A673 (cell line): ENCODE measurements around the gene ACSM2A. TPM values are rescaled to one million over a fixed set of nuclear protein-coding genes. Genes with fewer than 3 reads are reported as not detected.
"Not testable (repeated sequence)": the region's sequence is repeated elsewhere in the genome, so short reads cannot be mapped to it uniquely, and the experiment has no call there.

ENCODE experiments used
- BruUV-seq: library from RNA; stranded (reverse); fragments of 400-500 nt; replicated peaks from 2 replicates; lab custom pipeline; 2021; lab: Mats Ljungman, UMichigan
- CTCF ChIA-PET: fragments of 300-600 bp; sonication (Branson Sonifier 250); formaldehyde crosslinking; loops from one replicate; lab custom pipeline; 2022; ENCODE audit warnings: antibody characterized with exemption; lab: Charles Lee
- POLR2A ChIA-PET: fragments of 300-600 bp; sonication (Branson Sonifier 250); formaldehyde crosslinking; loops from one replicate; lab custom pipeline; 2022; ENCODE audit warnings: antibody characterized with exemption; ENCODE audit not compliant: low non-redundant PET; lab: Charles Lee
- DNase-seq: peaks from one replicate; pipeline ENCODE4 v3.0.0-alpha.2; 2015; ENCODE audit warnings: low spot score
- H3K27ac ChIP-seq: fragments of 200-600 bp; sonication (generic); 2 replicates; pipeline ENCODE4 v1.5.1; 2016; ENCODE audit warnings: mixed run types, low read depth, mild to moderate bottlenecking, mixed read lengths, antibody characterized with exemption, low read length; ENCODE audit not compliant: poor library complexity, severe bottlenecking
- H3K27me3 ChIP-seq: fragments of 200-600 bp; sonication (generic); replicated peaks from 2 replicates; pipeline ENCODE4 v1.6.1; 2017; ENCODE audit warnings: mixed run types, low read depth, mild to moderate bottlenecking, mixed read lengths, antibody characterized with exemption, low read length; ENCODE audit not compliant: insufficient read depth, poor library complexity
- H3K36me3 ChIP-seq: fragments of 200-600 bp; sonication (generic); 2 replicates; pipeline ENCODE4 v1.6.1; 2016; ENCODE audit warnings: mixed run types, mild to moderate bottlenecking, mixed read lengths, antibody characterized with exemption, low read length; ENCODE audit not compliant: insufficient read depth, poor library complexity, severe bottlenecking
- H3K4me1 ChIP-seq: fragments of 200-600 bp; sonication (generic); 2 replicates; pipeline ENCODE4 v1.6.1; 2017; ENCODE audit warnings: mixed run types, mild to moderate bottlenecking, mixed read lengths, antibody characterized with exemption, low read length; ENCODE audit not compliant: insufficient read depth, poor library complexity, severe bottlenecking
- H3K4me3 ChIP-seq: fragments of 200-600 bp; sonication (generic); 2 replicates; pipeline ENCODE4 v1.5.1; 2016; ENCODE audit warnings: low read depth, mixed run types, mild to moderate bottlenecking, mixed read lengths, low read length; ENCODE audit not compliant: poor library complexity, severe bottlenecking
- H3K9me3 ChIP-seq: fragments of 200-600 bp; sonication (generic); 2 replicates; pipeline ENCODE4 v1.6.1; 2016; ENCODE audit warnings: mixed run types, low read depth, mild to moderate bottlenecking, mixed read lengths, antibody characterized with exemption, low read length; ENCODE audit not compliant: poor library complexity, severe bottlenecking
- CTCF ChIP-seq: fragments of 300-800, 200-600 bp; sonication (generic); conservative IDR thresholded peaks from 2 replicates; pipeline ENCODE4 v1.5.1; 2017; ENCODE audit warnings: low read depth, mild to moderate bottlenecking, antibody characterized with exemption, low read length, moderate library complexity, mixed read lengths
- EZH2 ChIP-seq: fragments of 200-600 bp; sonication (generic); IDR thresholded peaks from 2 replicates; pipeline ENCODE4 v1.6.1; 2017; ENCODE audit warnings: borderline replicate concordance, low read depth, mild to moderate bottlenecking, mixed read lengths, antibody characterized with exemption, low read length; ENCODE audit not compliant: poor library complexity, severe bottlenecking
- intact Hi-C: fragments of 100-400 bp; cut with micrococcal nuclease; formaldehyde crosslinking; loops from one replicate; pipeline ENCODE4 v1.10.0; 2022; ENCODE audit not compliant: unreplicated experiment
- total RNA-seq: library from RNA; stranded (reverse); gene quantifications from 2 replicates; pipeline ENCODE4 v1.2.3, GENCODE V29; 2021

The ACSM2A gene
- total RNA-seq, 1 experiment from 2014 or later: not detected

- intact Hi-C loops, H3K27me3 ChIP-seq, H3K36me3 ChIP-seq, H3K4me1 ChIP-seq, BruUV-seq, H3K9me3 ChIP-seq, POLR2A ChIA-PET, DNase-seq, H3K4me3 ChIP-seq, CTCF ChIA-PET, H3K27ac ChIP-seq: not testable (repeated sequence)
Observed at GRCh38 chr16:20477188-20477744, 25.9 kb downstream of the ACSM2A start.

GRCh38 chr16:20483989-20484388, 32.7 kb downstream of the ACSM2A start:
- BruUV-seq, H3K4me3 ChIP-seq, CTCF ChIA-PET, POLR2A ChIA-PET, intact Hi-C loops, H3K9me3 ChIP-seq, DNase-seq, H3K27me3 ChIP-seq, H3K4me1 ChIP-seq, H3K36me3 ChIP-seq, H3K27ac ChIP-seq: not testable (repeated sequence)

GRCh38 chr16:20484726-20485125, 33.4 kb downstream of the ACSM2A start:
- POLR2A ChIA-PET: no interaction called here

GRCh38 chr16:20485408-20485807, 34.1 kb downstream of the ACSM2A start:
- H3K4me3 ChIP-seq: no peak overlapping the region
- H3K4me1 ChIP-seq: no peaks in the 10 kb centered on the region
- DNase-seq: no peak
- TF ChIP-seq CTCF: no peak
- TF ChIP-seq EZH2: no peak
- H3K27me3 ChIP-seq: no peaks in the 10 kb centered on the region
- H3K9me3 ChIP-seq: no peaks in the 10 kb centered on the region
- POLR2A ChIA-PET: no interaction called here
- CTCF ChIA-PET: no interaction called here
- no TSS peak for BruUV-seq
- H3K36me3 ChIP-seq: no peaks in the 10 kb centered on the region
- intact Hi-C loops: no loop called here
- H3K27ac ChIP-seq: no peak overlapping the region

More at GRCh38 chr16:20484726-20485125, 33.4 kb downstream of the ACSM2A start:
- no peak for DNase-seq
- Histone ChIP-seq H3K4me1 (no peaks in the 10 kb centered on the region), H3K9me3 (no peaks in the 10 kb centered on the region), H3K4me3 (no peak overlapping the region), H3K27ac (no peak overlapping the region), H3K36me3 (no peaks in the 10 kb centered on the region), H3K27me3 (no peaks in the 10 kb centered on the region)
- BruUV-seq: no TSS peak
- CTCF ChIA-PET: no interaction called here
- TF ChIP-seq EZH2 (no peak), CTCF (no peak)
- intact Hi-C loops: no loop called here

GRCh38 chr16:20490994-20491393, 39.7 kb downstream of the ACSM2A start:
- H3K4me1 ChIP-seq: not testable (repeated sequence)

GRCh38 chr16:20491448-20491847, 40.1 kb downstream of the ACSM2A start:
- H3K4me3 ChIP-seq, H3K27me3 ChIP-seq, intact Hi-C loops, H3K27ac ChIP-seq, H3K4me1 ChIP-seq, CTCF ChIA-PET, H3K36me3 ChIP-seq, BruUV-seq, H3K9me3 ChIP-seq, DNase-seq, POLR2A ChIA-PET: not testable (repeated sequence)

More at GRCh38 chr16:20490994-20491393, 39.7 kb downstream of the ACSM2A start:
- CTCF ChIA-PET, H3K9me3 ChIP-seq, H3K27ac ChIP-seq, DNase-seq, H3K36me3 ChIP-seq, BruUV-seq, intact Hi-C loops, H3K4me3 ChIP-seq, H3K27me3 ChIP-seq, POLR2A ChIA-PET: not testable (repeated sequence)
